K562 (cell line): Measurements from ENCODE around the gene FMNL3. TPM values are rescaled to one million over a fixed set of nuclear protein-coding genes. Genes with fewer than 3 reads are reported as not detected.
A peak's percentile ranks its signal among the peaks of the same experiment; 100 is the strongest.

ENCODE experiments used
- ATAC-seq: fragments of 200-7000 bp; cut with Tn5 transposase; 3 replicates; pipeline ENCODE4 v1.9.1; 2020; ENCODE audit warnings: moderate library complexity
- Bru-seq: library from RNA; stranded (reverse); fragments of 400-500 nt; gene quantifications from one replicate; lab custom pipeline; 2021; lab: Mats Ljungman, UMichigan
- BruChase-seq, 2 experiments: library from RNA; stranded (reverse); fragments of 400-500 nt; gene quantifications; one replicate each; lab custom pipeline; 2021; lab: Mats Ljungman, UMichigan
- BruUV-seq: library from RNA; stranded (reverse); fragments of 400-500 nt; replicated peaks from 2 replicates; lab custom pipeline; 2021; lab: Mats Ljungman, UMichigan
- CTCF ChIA-PET: fragments of 300-600 bp; formaldehyde crosslinking; extraction: SDS; loops from one replicate; lab custom pipeline; 2021; ENCODE audit warnings: low intra/inter-chr PET ratio; lab: Yijun Ruan, JAX
- POLR2A ChIA-PET: fragments of 300-600, 350-650 bp; sonication (Branson Sonifier 250); formaldehyde crosslinking; extraction: SDS; loops from one replicate; lab custom pipeline; 2021; ENCODE audit warnings: antibody characterized with exemption, inconsistent platforms; lab: Yijun Ruan, JAX
- DNase-seq, 4 experiments: peaks; one replicate each; pipeline versions ENCODE4 v3.0.0 to v3.0.0-alpha.2; 2011 to 2018; ENCODE audit warnings: low spot score in 3 of 4, mixed read lengths in 3 of 4; ENCODE audit errors: extremely low read depth in 1 of 4
- FAIRE-seq: peaks from 2 replicates; lab custom pipeline; 2011; peaks lifted over from hg19 to GRCh38; lab: Jason Lieb, UNC
- H2AFZ ChIP-seq: 2 replicates; pipeline ENCODE4 v1.6.0; 2011; ENCODE audit warnings: low read depth, low read length, control low read depth, inconsistent platforms
- H3K27ac ChIP-seq: fragments of 200-600 bp; 3 replicates; pipeline ENCODE4 v1.8.0; 2011; ENCODE audit warnings: low read depth, mild to moderate bottlenecking, control low read depth, inconsistent platforms, low read length, moderate library complexity, mixed read lengths; ENCODE audit errors: extremely low read depth
- H3K27me3 ChIP-seq, 2 experiments: fragments of 300-600 bp in 1 of 2; 2 replicates in 1 of 2; 3 replicates in 1 of 2; pipeline versions ENCODE4 v1.6.0 to v1.8.0; 2011; ENCODE audit warnings: inconsistent platforms in 2 of 2, low read length in 2 of 2, mild to moderate bottlenecking in 1 of 2, mixed read lengths in 1 of 2, moderate library complexity in 1 of 2; ENCODE audit not compliant: control insufficient read depth in 2 of 2, insufficient read depth in 2 of 2
- H3K36me3 ChIP-seq: fragments of 300-600 bp; 3 replicates; pipeline ENCODE4 v1.8.0; 2011; ENCODE audit warnings: mild to moderate bottlenecking, low read length, inconsistent platforms; ENCODE audit not compliant: control insufficient read depth, insufficient read depth
- H3K4me1 ChIP-seq, 2 experiments: fragments of 200-600 bp in 1 of 2; replicated peaks in 1 of 2; 2 replicates in 1 of 2; 3 replicates in 1 of 2; pipeline versions ENCODE4 v1.5.1 to v1.8.0; 2011; ENCODE audit warnings: inconsistent platforms in 2 of 2, low read length in 2 of 2, mild to moderate bottlenecking in 1 of 2, mixed read lengths in 1 of 2, moderate library complexity in 1 of 2; ENCODE audit not compliant: control insufficient read depth in 2 of 2, insufficient read depth in 2 of 2
- H3K4me2 ChIP-seq: 2 replicates; pipeline ENCODE4 v1.6.1; 2011; ENCODE audit warnings: low read length, control low read depth, inconsistent platforms, mixed read lengths; ENCODE audit not compliant: insufficient read depth
- H3K4me3 ChIP-seq: fragments of 200-600 bp; sonication (generic), shearing (Covaris generic); 2 replicates; pipeline ENCODE4 v1.5.1; 2016; ENCODE audit warnings: control low read depth, inconsistent platforms
- H3K79me2 ChIP-seq: fragments of 200-600 bp; 3 replicates; pipeline ENCODE4 v1.8.0; 2011; ENCODE audit warnings: low read length, inconsistent platforms; ENCODE audit not compliant: control insufficient read depth, insufficient read depth
- H3K9ac ChIP-seq, 2 experiments: 2 replicates each; pipeline versions ENCODE4 v1.6.0 to v1.6.1; 2011; ENCODE audit warnings: low read depth in 2 of 2, low read length in 2 of 2, control low read depth in 1 of 2, inconsistent platforms in 1 of 2, mild to moderate bottlenecking in 1 of 2, mixed read lengths in 1 of 2; ENCODE audit not compliant: insufficient read depth in 1 of 2
- H3K9me1 ChIP-seq: one replicate; pipeline ENCODE4 v1.6.0; 2011; ENCODE audit warnings: inconsistent platforms, mild to moderate bottlenecking, low read length, moderate library complexity; ENCODE audit not compliant: control insufficient read depth, insufficient read depth
- H3K9me3 ChIP-seq: replicated peaks from 2 replicates; pipeline ENCODE4 v1.5.1; 2011; ENCODE audit warnings: low read depth, low read length, inconsistent platforms; ENCODE audit not compliant: control insufficient read depth, insufficient read depth
- H4K20me1 ChIP-seq: replicated peaks from 2 replicates; pipeline ENCODE4 v1.6.1; 2011; ENCODE audit warnings: low read length, inconsistent platforms, mixed read lengths; ENCODE audit not compliant: control insufficient read depth, insufficient read depth
- ELF4 ChIP-seq: fragments of 450-650 bp; formaldehyde crosslinking; IDR thresholded peaks from 2 replicates; pipeline ENCODE4 v1.4.0; 2022; ENCODE audit warnings: missing genetic modification characterization
- ETV6 ChIP-seq, 3 experiments: fragments of 150-350 bp in 1 of 3; sonication (generic) in 1 of 3; formaldehyde crosslinking in 1 of 3; IDR thresholded peaks; 2 replicates each; pipeline versions ENCODE4 v1.6.1 to v1.8.0; 2014 to 2022; ENCODE audit warnings: borderline replicate concordance in 2 of 3, low read depth in 2 of 3, antibody characterized with exemption in 1 of 3, low read length in 1 of 3, mild to moderate bottlenecking in 1 of 3, missing genetic modification reagents in 1 of 3
- POLR2AphosphoS5 ChIP-seq: IDR thresholded peaks from 2 replicates; pipeline ENCODE4 v1.6.1; 2011; ENCODE audit warnings: mild to moderate bottlenecking, low read depth, low read length, moderate library complexity; ENCODE audit not compliant: control insufficient read depth, insufficient read depth
- WGBS: fragments of 100-300 bp; shearing (Covaris generic); methylation state at CpG from one replicate; pipeline ENCODE4 v1.1.6; 2016; ENCODE audit warnings: low coverage, mixed read lengths; ENCODE audit not compliant: insufficient coverage; ENCODE audit errors: missing lambda C conversion rate; 5-methylcytosine and 5-hydroxymethylcytosine counted together
- in situ Hi-C: fragments of 300-500 bp; cut with MboI; formaldehyde crosslinking; loops from 4 replicates; pipeline ENCODE4 v1.15.0; 2018; ENCODE audit warnings: inconsistent platforms, mixed read lengths
- intact Hi-C: fragments of 100-400 bp; cut with micrococcal nuclease; formaldehyde crosslinking; loops from 2 replicates; pipeline ENCODE4 v1.14.2; 2022
- long read RNA-seq, 3 experiments: library from polyadenylated mRNA in 2 of 3; library from RNA in 1 of 3; unstranded in 2 of 3; stranded (forward) in 1 of 3; transcript quantifications; one replicate each; pipeline ENCODE4 v2.0.0, GENCODE V29; 2019 to 2022
- polyA minus RNA-seq, 3 experiments: library from RNA; depleted of rRNA, polyadenylated mRNA; stranded (reverse); fragments of >200 nt; gene quantifications; 2 replicates each; pipeline ENCODE4 v1.2.3, GENCODE V29; 2011
- polyA plus RNA-seq, 8 experiments: library from polyadenylated mRNA; depleted of rRNA in 4 of 8; stranded (reverse) in 5 of 8; unstranded in 3 of 8; fragments of >200 nt; fragmentation: Nextera tagmentation in 2 of 8; fragmentation: Illumina TruSeq in 1 of 8; extraction: Ambion mirVana in 2 of 8; extraction: Trizol in 1 of 8; gene quantifications; 2 replicates each; pipeline versions ENCODE4 v1.2.1 to v1.2.3, GENCODE V29; 2011 to 2014; ENCODE audit warnings: inconsistent platforms in 1 of 8, missing spikeins in 1 of 8
- total RNA-seq, 7 experiments: library from RNA; depleted of rRNA in 6 of 7; stranded (reverse); fragments of >200 nt in 6 of 7; fragmentation: Illumina TruSeq in 2 of 7; extraction: Trizol in 2 of 7; gene quantifications; 2 replicates each; pipeline versions ENCODE4 v1.2.1 to v1.2.3, GENCODE V29; 2011 to 2021; ENCODE audit warnings: low replicate concordance in 1 of 7
- TF ChIP-seq, protein P1 (sequence below): sonication (generic); formaldehyde crosslinking; IDR thresholded peaks from 2 replicates; pipeline ENCODE4 v1.8.1; 2023; ENCODE audit warnings: missing genetic modification reagents, mild to moderate bottlenecking, borderline replicate concordance

The FMNL3 gene, protein sequence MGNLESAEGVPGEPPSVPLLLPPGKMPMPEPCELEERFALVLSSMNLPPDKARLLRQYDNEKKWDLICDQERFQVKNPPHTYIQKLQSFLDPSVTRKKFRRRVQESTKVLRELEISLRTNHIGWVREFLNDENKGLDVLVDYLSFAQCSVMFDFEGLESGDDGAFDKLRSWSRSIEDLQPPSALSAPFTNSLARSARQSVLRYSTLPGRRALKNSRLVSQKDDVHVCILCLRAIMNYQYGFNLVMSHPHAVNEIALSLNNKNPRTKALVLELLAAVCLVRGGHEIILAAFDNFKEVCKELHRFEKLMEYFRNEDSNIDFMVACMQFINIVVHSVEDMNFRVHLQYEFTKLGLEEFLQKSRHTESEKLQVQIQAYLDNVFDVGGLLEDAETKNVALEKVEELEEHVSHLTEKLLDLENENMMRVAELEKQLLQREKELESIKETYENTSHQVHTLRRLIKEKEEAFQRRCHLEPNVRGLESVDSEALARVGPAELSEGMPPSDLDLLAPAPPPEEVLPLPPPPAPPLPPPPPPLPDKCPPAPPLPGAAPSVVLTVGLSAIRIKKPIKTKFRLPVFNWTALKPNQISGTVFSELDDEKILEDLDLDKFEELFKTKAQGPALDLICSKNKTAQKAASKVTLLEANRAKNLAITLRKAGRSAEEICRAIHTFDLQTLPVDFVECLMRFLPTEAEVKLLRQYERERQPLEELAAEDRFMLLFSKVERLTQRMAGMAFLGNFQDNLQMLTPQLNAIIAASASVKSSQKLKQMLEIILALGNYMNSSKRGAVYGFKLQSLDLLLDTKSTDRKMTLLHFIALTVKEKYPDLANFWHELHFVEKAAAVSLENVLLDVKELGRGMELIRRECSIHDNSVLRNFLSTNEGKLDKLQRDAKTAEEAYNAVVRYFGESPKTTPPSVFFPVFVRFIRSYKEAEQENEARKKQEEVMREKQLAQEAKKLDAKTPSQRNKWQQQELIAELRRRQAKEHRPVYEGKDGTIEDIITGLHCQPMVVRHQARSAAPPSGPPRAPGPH
- total RNA-seq (2011; cell fraction: chromatin; rRNA removed; ENCODE audit: low replicate concordance): 38.8 and 46.8 TPM in 2 replicates
- 17.4 and 19.8 TPM in 2 replicates for total RNA-seq (2011; cell fraction: nucleolus; rRNA removed)
- 20.3 and 21.7 TPM in 2 replicates for total RNA-seq (2011; cell fraction: nucleoplasm; rRNA removed)
- 8.8 and 9.5 TPM in 2 replicates for total RNA-seq (2014; rRNA removed)
- 6.8 and 7.9 TPM in 2 replicates for total RNA-seq (2014; rRNA removed; fragmentation: Illumina TruSeq; extraction: Trizol)
- 6.4 and 7.1 TPM in 2 replicates for total RNA-seq (2015; rRNA removed; fragmentation: Illumina TruSeq; extraction: Trizol)
- 11.1 and 14.4 TPM in 2 replicates for total RNA-seq (2021)
- polyA plus RNA-seq (2011; rRNA removed): 6.9 and 7.0 TPM in 2 replicates
- polyA plus RNA-seq (2011; cell fraction: cytosol; rRNA removed): 5.4 and 7.5 TPM in 2 replicates
- 22.2 and 25.7 TPM in 2 replicates for polyA plus RNA-seq (2011; cell fraction: nucleus; rRNA removed)
- polyA plus RNA-seq (2012): 8.6 and 13.4 TPM in 2 replicates
- 6.7 and 7.7 TPM in 2 replicates for polyA plus RNA-seq (2014; fragmentation: Illumina TruSeq; extraction: Trizol)
- polyA plus RNA-seq (2014; fragmentation: Nextera tagmentation; extraction: Ambion mirVana): under 1 TPM; 0.49 to 0.53 TPM
- 5.4 and 7.4 TPM in 2 replicates for polyA plus RNA-seq (2014; rRNA removed)
- polyA minus RNA-seq (2011; rRNA and poly(A)+ RNA removed): 17.9 and 21.0 TPM in 2 replicates
- polyA minus RNA-seq (2011; cell fraction: cytosol; rRNA and poly(A)+ RNA removed): 8.6 and 11.9 TPM in 2 replicates
- polyA minus RNA-seq (2011; cell fraction: nucleus; rRNA and poly(A)+ RNA removed): 8.9 and 16.9 TPM in 2 replicates
- Bru-seq, nascent RNA: percentile 59 among the genes with signal in this experiment
- percentile 63 among the genes with signal in this experiment for BruChase-seq, experiment 1, labeled RNA remaining after a 2-hour chase
- percentile 66 among the genes with signal in this experiment for BruChase-seq, experiment 2, labeled RNA remaining after a 6-hour chase
- long read RNA-seq, experiment 1, full-length matches to known transcripts: 6 of 19 reads
- long read RNA-seq, experiment 1, partial matches to known transcripts: 7 of 19 reads
- long read RNA-seq, experiment 1, other reads (novel, unspliced or antisense): 6 of 19 reads
- long read RNA-seq, experiment 2, partial matches to known transcripts: 0 of 3 reads
- long read RNA-seq, experiment 2, other reads (novel, unspliced or antisense): 3 of 3 reads
- long read RNA-seq, experiment 3, partial matches to known transcripts: 0 of 4 reads
- long read RNA-seq, experiment 3, other reads (novel, unspliced or antisense): 4 of 4 reads

DNA sequence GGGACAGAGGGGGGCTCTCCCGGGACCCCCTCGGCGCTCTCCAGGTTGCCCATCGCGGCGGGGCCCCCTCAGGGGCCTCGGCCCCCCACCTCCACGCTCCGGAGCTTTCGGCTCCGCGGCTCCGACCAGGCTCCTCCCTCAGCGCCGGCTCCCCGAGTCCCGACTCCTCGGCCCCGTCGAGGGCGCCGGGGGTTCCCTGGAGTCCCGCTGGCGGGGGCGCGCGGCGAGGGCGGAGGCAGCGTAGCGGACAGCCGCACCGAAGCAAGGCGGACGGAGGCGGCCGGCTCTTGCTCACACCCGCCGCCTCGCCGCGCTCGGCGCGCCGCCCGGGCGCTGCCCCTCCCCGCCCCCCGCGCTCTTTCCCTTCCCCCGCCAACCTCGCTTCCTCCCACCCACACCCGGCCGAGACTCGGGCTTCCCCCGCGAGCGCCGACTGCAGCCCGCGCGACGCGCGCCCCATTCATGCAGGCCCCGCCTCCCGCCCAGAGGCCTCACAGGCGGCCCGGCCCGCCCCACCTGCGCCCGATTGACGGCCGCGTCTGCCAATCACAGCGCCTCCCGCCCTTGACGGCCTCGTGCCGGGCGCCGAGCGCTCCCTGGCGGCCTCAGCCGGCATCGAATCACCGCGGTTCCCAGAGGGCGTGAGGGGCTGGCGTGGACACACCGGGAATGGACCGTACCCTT is at the start of gene FMNL3:
Gene FMNL3 (minus strand): TSS at position 278 of the 684 bp plus-strand sequence. CDS start 225 bp downstream, at position 53.
- FAIRE-seq (peak; percentile 80), DNase-seq (peak; percentile 98 to 100 (median 100)), ATAC-seq (peak; percentile 96)
- intact Hi-C loops: loop anchor here (1.0 to 10.0 kb wide), 5 partner anchors 34 to 352 kb away; partner anchors contain the start of gene TMBIM6
- H4K20me1 ChIP-seq: peaks cover 4% of the 10 kb centered on the region; the same call in 1 of the 2 replicates
- peaks cover 14 to 41% of the 10 kb centered on the region in 2 experiments for H3K4me1 ChIP-seq
- BruUV-seq: no TSS peak
- H3K9me1 ChIP-seq: no peaks in the 10 kb centered on the region
- H3K4me2 ChIP-seq: peak within 1 kb of the TSS; percentile 78
- H3K79me2 ChIP-seq: peaks cover 20% of the 10 kb centered on the region
- WGBS: under 1% methylated on average over 34 of the region's 93 CpGs
- in situ Hi-C loops: loop anchor here (5.0 kb wide), 1 partner anchor 65 kb away; no protein-coding TSS in a partner anchor
- CTCF ChIA-PET: interaction anchor here (0.8 to 3.2 kb wide), 8 partner anchors 34 to 364 kb away, joined by 3 to 66 read pairs (median 4); no protein-coding TSS in a partner anchor
- H3K27me3 ChIP-seq: no peaks in the 10 kb centered on the region
- no peaks in the 10 kb centered on the region for H3K9me3 ChIP-seq
- peak within 1 kb of the TSS; percentile 80 to 94; a peak in 3 of 4 replicates for H3K9ac ChIP-seq
- peak within 1 kb of the TSS; percentile 73 for H3K4me3 ChIP-seq
- H2AFZ ChIP-seq: peak within 1 kb of the TSS; percentile 94
- POLR2A ChIA-PET: interaction anchor here (0.6 to 1.1 kb wide), 5 partner anchors 20 to 74 kb away, joined by 3 to 4 read pairs (median 3); no protein-coding TSS in a partner anchor
- no peaks in the 10 kb centered on the region for H3K36me3 ChIP-seq
- H3K27ac ChIP-seq: peak within 1 kb of the TSS; percentile 79
- TF ChIP-seq POLR2AphosphoS5: peak; percentile 56; the same call in 1 of the 2 replicates
- peak in 1 of 2 experiments; percentile 16; a peak in 1 of 4 replicates for TF ChIP-seq ETV6 (IDR thresholded peaks at IDR 0.05; ENCODE audit: borderline replicate concordance in 1 of 2, low read depth in 2 of 2, low read length in 1 of 2)
- peak; percentile 82; the same call in 1 of the 2 replicates for TF ChIP-seq ETV6 (CRISPR knock-in tag; IDR thresholded peaks at IDR 0.05; ENCODE audit: borderline replicate concordance)
- TF ChIP-seq, protein P1, sequence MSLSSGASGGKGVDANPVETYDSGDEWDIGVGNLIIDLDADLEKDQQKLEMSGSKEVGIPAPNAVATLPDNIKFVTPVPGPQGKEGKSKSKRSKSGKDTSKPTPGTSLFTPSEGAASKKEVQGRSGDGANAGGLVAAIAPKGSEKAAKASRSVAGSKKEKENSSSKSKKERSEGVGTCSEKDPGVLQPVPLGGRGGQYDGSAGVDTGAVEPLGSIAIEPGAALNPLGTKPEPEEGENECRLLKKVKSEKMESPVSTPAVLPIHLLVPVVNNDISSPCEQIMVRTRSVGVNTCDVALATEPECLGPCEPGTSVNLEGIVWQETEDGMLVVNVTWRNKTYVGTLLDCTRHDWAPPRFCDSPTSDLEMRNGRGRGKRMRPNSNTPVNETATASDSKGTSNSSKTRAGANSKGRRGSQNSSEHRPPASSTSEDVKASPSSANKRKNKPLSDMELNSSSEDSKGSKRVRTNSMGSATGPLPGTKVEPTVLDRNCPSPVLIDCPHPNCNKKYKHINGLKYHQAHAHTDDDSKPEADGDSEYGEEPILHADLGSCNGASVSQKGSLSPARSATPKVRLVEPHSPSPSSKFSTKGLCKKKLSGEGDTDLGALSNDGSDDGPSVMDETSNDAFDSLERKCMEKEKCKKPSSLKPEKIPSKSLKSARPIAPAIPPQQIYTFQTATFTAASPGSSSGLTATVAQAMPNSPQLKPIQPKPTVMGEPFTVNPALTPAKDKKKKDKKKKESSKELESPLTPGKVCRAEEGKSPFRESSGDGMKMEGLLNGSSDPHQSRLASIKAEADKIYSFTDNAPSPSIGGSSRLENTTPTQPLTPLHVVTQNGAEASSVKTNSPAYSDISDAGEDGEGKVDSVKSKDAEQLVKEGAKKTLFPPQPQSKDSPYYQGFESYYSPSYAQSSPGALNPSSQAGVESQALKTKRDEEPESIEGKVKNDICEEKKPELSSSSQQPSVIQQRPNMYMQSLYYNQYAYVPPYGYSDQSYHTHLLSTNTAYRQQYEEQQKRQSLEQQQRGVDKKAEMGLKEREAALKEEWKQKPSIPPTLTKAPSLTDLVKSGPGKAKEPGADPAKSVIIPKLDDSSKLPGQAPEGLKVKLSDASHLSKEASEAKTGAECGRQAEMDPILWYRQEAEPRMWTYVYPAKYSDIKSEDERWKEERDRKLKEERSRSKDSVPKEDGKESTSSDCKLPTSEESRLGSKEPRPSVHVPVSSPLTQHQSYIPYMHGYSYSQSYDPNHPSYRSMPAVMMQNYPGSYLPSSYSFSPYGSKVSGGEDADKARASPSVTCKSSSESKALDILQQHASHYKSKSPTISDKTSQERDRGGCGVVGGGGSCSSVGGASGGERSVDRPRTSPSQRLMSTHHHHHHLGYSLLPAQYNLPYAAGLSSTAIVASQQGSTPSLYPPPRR: peak; percentile 97
- no peak for TF ChIP-seq ELF4 (CRISPR knock-in tag)
